A549 (cell line): ENCODE results near the gene SND1.

Experiments
- FOSB ChIP-seq: fragments of 250-450 bp; sonication (Bioruptor Pico); IDR thresholded peaks from 2 replicates; pipeline ENCODE4 v1.5.0; 2020; ENCODE audit warnings: mild to moderate bottlenecking, moderate library complexity
- FOXS1 ChIP-seq: fragments of 250-450 bp; sonication (Bioruptor Pico); IDR thresholded peaks from 2 replicates; pipeline ENCODE4 v1.5.0; 2020; ENCODE audit warnings: mild to moderate bottlenecking, moderate library complexity
- KDM1A ChIP-seq: fragments of 200-600 bp; sonication (generic); IDR thresholded peaks from 2 replicates; pipeline ENCODE4 v1.6.1; 2016; ENCODE audit warnings: low read depth, mild to moderate bottlenecking
- MAFK ChIP-seq: fragments of 450-650 bp; IDR thresholded peaks from 2 replicates; pipeline ENCODE4 v1.6.1; 2014; ENCODE audit not compliant: partially characterized antibody
- POLR2A ChIP-seq: IDR thresholded peaks from 2 replicates; pipeline ENCODE4 v1.6.1; 2012; ENCODE audit warnings: mild to moderate bottlenecking, low read length
- RAD21 ChIP-seq, 2 experiments: fragments of >200 bp in 1 of 2; sonication (Bioruptor Twin) in 1 of 2; formaldehyde crosslinking in 1 of 2; IDR thresholded peaks in 1 of 2; conservative IDR thresholded peaks in 1 of 2; 2 replicates in 1 of 2; 3 replicates in 1 of 2; pipeline ENCODE4 v1.6.1; 2012 to 2018; ENCODE audit warnings: inconsistent platforms in 1 of 2
- TF ChIP-seq, protein P1 (sequence below): fragments of >200 bp; sonication (Bioruptor Twin); formaldehyde crosslinking; IDR thresholded peaks from 3 replicates; pipeline ENCODE4 v1.5.1; 2016
- TF ChIP-seq, protein P2 (sequence below): IDR thresholded peaks from 2 replicates; pipeline ENCODE4 v1.6.1; 2012
- TF ChIP-seq, protein P3 (sequence below): fragments of 200-600 bp; sonication (generic); IDR thresholded peaks from 2 replicates; pipeline ENCODE4 v1.6.1; 2016; ENCODE audit warnings: antibody characterized with exemption, mild to moderate bottlenecking, moderate library complexity

DNA sequence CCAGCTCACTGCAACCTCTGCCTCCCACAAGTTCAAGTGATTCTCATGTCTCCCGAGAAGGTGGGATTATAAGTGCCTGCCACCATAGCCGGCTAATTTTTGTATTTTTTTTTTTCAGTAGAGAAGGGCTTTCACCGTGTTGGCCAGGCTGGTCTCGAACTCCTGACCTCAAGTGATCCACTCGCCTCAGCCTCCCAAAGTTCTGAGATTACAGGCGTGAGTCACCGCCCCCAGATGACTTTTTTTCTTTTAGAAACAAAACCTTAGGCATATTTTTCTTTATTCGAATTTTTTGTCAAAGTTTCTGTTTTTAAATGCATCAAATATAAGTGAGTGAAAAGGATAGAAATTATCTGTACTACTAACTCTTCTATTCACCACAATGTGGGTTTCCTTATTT is 266.1 kb downstream of the SND1 start:
- TF ChIP-seq POLR2A: no peak
- TF ChIP-seq RAD21 (conservative IDR thresholded peaks at IDR 0.05 in 1 of 2, IDR thresholded peaks at IDR 0.05 in 1 of 2): no peak
- TF ChIP-seq, protein P1, sequence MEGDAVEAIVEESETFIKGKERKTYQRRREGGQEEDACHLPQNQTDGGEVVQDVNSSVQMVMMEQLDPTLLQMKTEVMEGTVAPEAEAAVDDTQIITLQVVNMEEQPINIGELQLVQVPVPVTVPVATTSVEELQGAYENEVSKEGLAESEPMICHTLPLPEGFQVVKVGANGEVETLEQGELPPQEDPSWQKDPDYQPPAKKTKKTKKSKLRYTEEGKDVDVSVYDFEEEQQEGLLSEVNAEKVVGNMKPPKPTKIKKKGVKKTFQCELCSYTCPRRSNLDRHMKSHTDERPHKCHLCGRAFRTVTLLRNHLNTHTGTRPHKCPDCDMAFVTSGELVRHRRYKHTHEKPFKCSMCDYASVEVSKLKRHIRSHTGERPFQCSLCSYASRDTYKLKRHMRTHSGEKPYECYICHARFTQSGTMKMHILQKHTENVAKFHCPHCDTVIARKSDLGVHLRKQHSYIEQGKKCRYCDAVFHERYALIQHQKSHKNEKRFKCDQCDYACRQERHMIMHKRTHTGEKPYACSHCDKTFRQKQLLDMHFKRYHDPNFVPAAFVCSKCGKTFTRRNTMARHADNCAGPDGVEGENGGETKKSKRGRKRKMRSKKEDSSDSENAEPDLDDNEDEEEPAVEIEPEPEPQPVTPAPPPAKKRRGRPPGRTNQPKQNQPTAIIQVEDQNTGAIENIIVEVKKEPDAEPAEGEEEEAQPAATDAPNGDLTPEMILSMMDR: no peak
- TF ChIP-seq, protein P2, sequence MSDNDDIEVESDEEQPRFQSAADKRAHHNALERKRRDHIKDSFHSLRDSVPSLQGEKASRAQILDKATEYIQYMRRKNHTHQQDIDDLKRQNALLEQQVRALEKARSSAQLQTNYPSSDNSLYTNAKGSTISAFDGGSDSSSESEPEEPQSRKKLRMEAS: no peak
- no peak for TF ChIP-seq MAFK
- no peak for TF ChIP-seq FOSB
- no peak for TF ChIP-seq KDM1A
- TF ChIP-seq, protein P3, sequence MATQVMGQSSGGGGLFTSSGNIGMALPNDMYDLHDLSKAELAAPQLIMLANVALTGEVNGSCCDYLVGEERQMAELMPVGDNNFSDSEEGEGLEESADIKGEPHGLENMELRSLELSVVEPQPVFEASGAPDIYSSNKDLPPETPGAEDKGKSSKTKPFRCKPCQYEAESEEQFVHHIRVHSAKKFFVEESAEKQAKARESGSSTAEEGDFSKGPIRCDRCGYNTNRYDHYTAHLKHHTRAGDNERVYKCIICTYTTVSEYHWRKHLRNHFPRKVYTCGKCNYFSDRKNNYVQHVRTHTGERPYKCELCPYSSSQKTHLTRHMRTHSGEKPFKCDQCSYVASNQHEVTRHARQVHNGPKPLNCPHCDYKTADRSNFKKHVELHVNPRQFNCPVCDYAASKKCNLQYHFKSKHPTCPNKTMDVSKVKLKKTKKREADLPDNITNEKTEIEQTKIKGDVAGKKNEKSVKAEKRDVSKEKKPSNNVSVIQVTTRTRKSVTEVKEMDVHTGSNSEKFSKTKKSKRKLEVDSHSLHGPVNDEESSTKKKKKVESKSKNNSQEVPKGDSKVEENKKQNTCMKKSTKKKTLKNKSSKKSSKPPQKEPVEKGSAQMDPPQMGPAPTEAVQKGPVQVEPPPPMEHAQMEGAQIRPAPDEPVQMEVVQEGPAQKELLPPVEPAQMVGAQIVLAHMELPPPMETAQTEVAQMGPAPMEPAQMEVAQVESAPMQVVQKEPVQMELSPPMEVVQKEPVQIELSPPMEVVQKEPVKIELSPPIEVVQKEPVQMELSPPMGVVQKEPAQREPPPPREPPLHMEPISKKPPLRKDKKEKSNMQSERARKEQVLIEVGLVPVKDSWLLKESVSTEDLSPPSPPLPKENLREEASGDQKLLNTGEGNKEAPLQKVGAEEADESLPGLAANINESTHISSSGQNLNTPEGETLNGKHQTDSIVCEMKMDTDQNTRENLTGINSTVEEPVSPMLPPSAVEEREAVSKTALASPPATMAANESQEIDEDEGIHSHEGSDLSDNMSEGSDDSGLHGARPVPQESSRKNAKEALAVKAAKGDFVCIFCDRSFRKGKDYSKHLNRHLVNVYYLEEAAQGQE: no peak
- TF ChIP-seq FOXS1 (CRISPR knock-in tag): no peak
